HepG2 (cell line): Measurements from ENCODE around the gene UBE3A. TPM values are rescaled to one million over a fixed set of nuclear protein-coding genes. Genes with fewer than 3 reads are reported as not detected.

Experiments used
- ATAC-seq: fragments of 200-7000 bp; cut with Tn5 transposase; 3 replicates; pipeline ENCODE4 v1.9.1; 2020; ENCODE audit warnings: mild to moderate bottlenecking, moderate library complexity
- BruUV-seq: library from RNA; stranded (reverse); fragments of 400-500 nt; replicated peaks from 2 replicates; lab custom pipeline; 2021; lab: Mats Ljungman, UMichigan
- CTCF ChIA-PET: fragments of 300-600 bp; formaldehyde crosslinking; extraction: SDS; loops from one replicate; lab custom pipeline; 2021; ENCODE audit warnings: low total read pairs, inconsistent platforms, low intra/inter-chr PET ratio; lab: Yijun Ruan, JAX
- POLR2A ChIA-PET: fragments of 350-600 bp; sonication (Branson Sonifier 250); formaldehyde crosslinking; loops from one replicate; lab custom pipeline; 2020; ENCODE audit warnings: antibody characterized with exemption, inconsistent platforms; lab: Yijun Ruan, JAX
- DNase-seq: peaks from one replicate; pipeline ENCODE4 v3.0.0-alpha.2; 2015; ENCODE audit warnings: low spot score
- FAIRE-seq: peaks from 3 replicates; lab custom pipeline; 2011; peaks lifted over from hg19 to GRCh38; lab: Jason Lieb, UNC
- H2AFZ ChIP-seq: one replicate; pipeline ENCODE4 v1.6.1; 2011; ENCODE audit warnings: low read length, inconsistent platforms
- H3K27ac ChIP-seq: fragments of 300-600 bp; 3 replicates; pipeline ENCODE4 v1.8.0; 2011; ENCODE audit warnings: mixed run types, mild to moderate bottlenecking, mixed read lengths, low read length, inconsistent platforms; ENCODE audit not compliant: insufficient read depth; ENCODE audit errors: extremely low read length
- H3K27me3 ChIP-seq, 2 experiments: fragments of 200-600 bp in 1 of 2; 2 replicates in 1 of 2; 3 replicates in 1 of 2; pipeline versions ENCODE4 v1.6.0 to v1.8.0; 2011; ENCODE audit warnings: low read length in 2 of 2, mild to moderate bottlenecking in 2 of 2, moderate library complexity in 2 of 2, inconsistent platforms in 1 of 2; ENCODE audit not compliant: insufficient read depth in 2 of 2, control insufficient read depth in 1 of 2
- H3K36me3 ChIP-seq, 2 experiments: fragments of 200-600 bp in 1 of 2; replicated peaks in 1 of 2; 2 replicates in 1 of 2; 3 replicates in 1 of 2; pipeline versions ENCODE4 v1.5.1 to v1.8.0; 2011; ENCODE audit warnings: low read length in 2 of 2, inconsistent platforms in 1 of 2; ENCODE audit not compliant: insufficient read depth in 2 of 2, control insufficient read depth in 1 of 2
- H3K4me1 ChIP-seq: 2 replicates; pipeline ENCODE4 v1.5.1; 2012; ENCODE audit warnings: low read length, inconsistent platforms; ENCODE audit not compliant: insufficient read depth
- H3K4me2 ChIP-seq: 2 replicates; pipeline ENCODE4 v1.6.0; 2011; ENCODE audit warnings: low read depth, low read length, inconsistent platforms
- H3K4me3 ChIP-seq, 3 experiments: fragments of 200-600 bp in 1 of 3; sonication (generic), shearing (Covaris generic) in 1 of 3; replicated peaks in 1 of 3; 2 replicates each; pipeline ENCODE4 v1.5.1; 2011 to 2016; ENCODE audit warnings: low read length in 3 of 3, inconsistent platforms in 2 of 3, low read depth in 2 of 3, mild to moderate bottlenecking in 2 of 3, control low read depth in 1 of 3, mixed read lengths in 1 of 3; ENCODE audit not compliant: insufficient read depth in 1 of 3
- H3K79me2 ChIP-seq: one replicate; pipeline ENCODE4 v1.6.1; 2011; ENCODE audit warnings: low read length, inconsistent platforms; ENCODE audit not compliant: insufficient read depth
- H3K9ac ChIP-seq: 2 replicates; pipeline ENCODE4 v1.6.0; 2011; ENCODE audit warnings: mild to moderate bottlenecking, low read depth, low read length, inconsistent platforms; ENCODE audit not compliant: insufficient read depth
- H3K9me3 ChIP-seq: 2 replicates; pipeline ENCODE4 v1.5.1; 2012; ENCODE audit warnings: mild to moderate bottlenecking, low read length
- H4K20me1 ChIP-seq: 2 replicates; pipeline ENCODE4 v1.6.0; 2011; ENCODE audit warnings: inconsistent platforms, mild to moderate bottlenecking, low read length, moderate library complexity; ENCODE audit not compliant: insufficient read depth
- GATAD2A ChIP-seq: IDR thresholded peaks from 2 replicates; pipeline ENCODE4 v1.6.1; 2016
- HOXA7 ChIP-seq: sonication (generic); formaldehyde crosslinking; IDR thresholded peaks from 2 replicates; pipeline ENCODE4 v1.8.1; 2022; ENCODE audit warnings: mild to moderate bottlenecking, missing genetic modification reagents, moderate library complexity
- MTF2 ChIP-seq: sonication (generic); formaldehyde crosslinking; IDR thresholded peaks from 2 replicates; pipeline ENCODE4 v1.5.0; 2020; ENCODE audit warnings: missing genetic modification reagents, borderline replicate concordance
- RBM22 ChIP-seq: fragments of 200-400 bp; formaldehyde crosslinking; optimal IDR thresholded peaks from 2 replicates; pipeline ENCODE3; 2017; ENCODE audit warnings: mild to moderate bottlenecking, low read length, moderate library complexity
- RBM39 ChIP-seq: fragments of 200-400 bp; formaldehyde crosslinking; IDR thresholded peaks from one replicate; pipeline ENCODE4 v1.6.1; 2018; ENCODE audit warnings: antibody characterized with exemption, mild to moderate bottlenecking, low read depth, low read length; ENCODE audit not compliant: poor library complexity, severe bottlenecking
- TIGD3 ChIP-seq: sonication (generic); formaldehyde crosslinking; IDR thresholded peaks from 2 replicates; pipeline ENCODE4 v1.5.1; 2020; ENCODE audit warnings: mild to moderate bottlenecking, missing genetic modification reagents, borderline replicate concordance
- U2AF1 ChIP-seq: fragments of 200-400 bp; formaldehyde crosslinking; optimal IDR thresholded peaks from 2 replicates; pipeline ENCODE3; 2017; ENCODE audit warnings: mild to moderate bottlenecking, low read depth, low read length
- ZBTB20 ChIP-seq: sonication (generic); formaldehyde crosslinking; IDR thresholded peaks from 2 replicates; pipeline ENCODE4 v1.8.1; 2023; ENCODE audit warnings: missing genetic modification reagents, low read depth, mild to moderate bottlenecking, borderline replicate concordance
- ZNF142 ChIP-seq: sonication (generic); formaldehyde crosslinking; IDR thresholded peaks from 2 replicates; pipeline ENCODE4 v1.4.0; 2020; ENCODE audit warnings: missing genetic modification reagents
- ZNF577 ChIP-seq: sonication (generic); formaldehyde crosslinking; IDR thresholded peaks from 2 replicates; pipeline ENCODE4 v1.4.0; 2020; ENCODE audit warnings: mild to moderate bottlenecking, low read depth, missing genetic modification reagents, borderline replicate concordance
- WGBS: methylation state at CpG from one replicate; pipeline ENCODE4 v1.1.6; 2017; ENCODE audit warnings: low lambda C conversion rate; 5-methylcytosine and 5-hydroxymethylcytosine counted together
- in situ Hi-C: cut with HindIII; loops from 2 replicates; pipeline ENCODE4 v1.10.0; 2017; ENCODE audit warnings: low pct_unique_long_range_greater_than_20kb; ENCODE audit not compliant: extremely low pct_ligation_motif_present
- intact Hi-C: fragments of 100-400 bp; cut with micrococcal nuclease; formaldehyde crosslinking; loops from one replicate; pipeline ENCODE4 v1.10.0; 2022; ENCODE audit not compliant: unreplicated experiment
- polyA plus RNA-seq, 8 experiments: library from polyadenylated mRNA; depleted of rRNA in 3 of 8; stranded (reverse) in 7 of 8; unstranded in 1 of 8; fragments of >200 nt; fragmentation: Illumina TruSeq in 4 of 8; extraction: Trizol in 4 of 8; gene quantifications; 2 replicates each; pipeline versions ENCODE4 v1.2.1 to v1.2.3, GENCODE V29; 2011 to 2016; ENCODE audit warnings: low read depth in 4 of 8, missing spikeins in 1 of 8, mixed read lengths in 1 of 8; ENCODE audit not compliant: insufficient read depth in 1 of 8
- total RNA-seq, 5 experiments: library from RNA; depleted of rRNA; stranded (reverse); fragments of >200 nt; fragmentation: Illumina TruSeq; extraction: Trizol; gene quantifications; 2 replicates each; pipeline ENCODE4 v1.2.3, GENCODE V29; 2016; ENCODE audit warnings: low read depth in 1 of 5

Gene UBE3A
- total and polyA plus RNA-seq, 2 of the 13 experiments (the other 11 are each of a cell fraction or from before 2014, with no cell fraction given): 17.3 to 80.5 TPM

GRCh38 chr15:25366058-25366457, 72.8 kb downstream of the UBE3A start:
- H3K27me3 ChIP-seq: no peaks in the 10 kb centered on the region
- no TSS peak for BruUV-seq

More at GRCh38 chr15:25366058-25366457, 72.8 kb downstream of the UBE3A start:
- ChIA-PET CTCF (no interaction called here), POLR2A (no interaction called here)
- WGBS: 92% methylated on average over 1 of the region's 1 CpG
- Histone ChIP-seq H3K27ac (no peak overlapping the region), H3K4me2 (no peak overlapping the region), H3K4me1 (no peaks in the 10 kb centered on the region), H3K9me3 (no peaks in the 10 kb centered on the region), H2AFZ (no peak overlapping the region), H3K36me3 (peaks cover 2 to 20% of the 10 kb centered on the region in 2 experiments; a peak in 2 of 5 replicates), H4K20me1 (no peaks in the 10 kb centered on the region), H3K4me3 (no peak overlapping the region), H3K79me2 (no peaks in the 10 kb centered on the region), H3K9ac (no peak overlapping the region)
- intact Hi-C loops (no loop called here), in situ Hi-C loops (no loop called here)
- ATAC-seq (no peak), FAIRE-seq (no peak), DNase-seq (no peak)
- no peak for TF ChIP-seq GATAD2A
- TF ChIP-seq TIGD3 (CRISPR knock-in tag): no peak
- no peak for TF ChIP-seq RBM22
- no peak for TF ChIP-seq MTF2 (CRISPR knock-in tag)
- no peak for TF ChIP-seq U2AF1
- no peak for TF ChIP-seq RBM39
- no peak for TF ChIP-seq ZNF142 (CRISPR knock-in tag)
- no peak for TF ChIP-seq HOXA7 (CRISPR knock-in tag)
- TF ChIP-seq ZNF577 (CRISPR knock-in tag): no peak
- TF ChIP-seq ZBTB20: no peak
